ENCODE results near the gene GPRIN1.
"Not testable (repeated sequence)": the region's sequence is repeated elsewhere in the genome, so short reads cannot be mapped to it uniquely, and the experiment has no call there.

Gene GPRIN1

GRCh38 chr5:176595386-176595943, 14.5 kb downstream of the GPRIN1 start:
- no peak for DNase-seq

GRCh38 chr5:176594554-176594953, 15.4 kb downstream of the GPRIN1 start:
- no peak for DNase-seq

GRCh38 chr5:176593273-176593869, 16.6 kb downstream of the GPRIN1 start:
- no peak for DNase-seq

- DNase-seq = no peak
These were observed 17.4 kb downstream of the GPRIN1 start for GRCh38 chr5:176592573-176592972.

- not testable (repeated sequence) for DNase-seq
These were observed 18.3 kb downstream of the GPRIN1 start for GRCh38 chr5:176591667-176592066.

- DNase-seq = no peak
These were observed 19.8 kb downstream of the GPRIN1 start for GRCh38 chr5:176590035-176590717.

- no peak for DNase-seq
These were observed 20.8 kb downstream of the GPRIN1 start for GRCh38 chr5:176589039-176589769.

- DNase-seq = no peak
These were observed 21.7 kb downstream of the GPRIN1 start for GRCh38 chr5:176588297-176588696.

- DNase-seq = no peak
These were observed 22.6 kb downstream of the GPRIN1 start for GRCh38 chr5:176587398-176587797.

- no peak for DNase-seq
These were observed 26.9 kb downstream of the GPRIN1 start for GRCh38 chr5:176583076-176583475.

- DNase-seq = no peak
These were observed 28.6 kb downstream of the GPRIN1 start for GRCh38 chr5:176581361-176581760.

- no peak for DNase-seq
These were observed 30.6 kb downstream of the GPRIN1 start for GRCh38 chr5:176579323-176579722.

- no peak for DNase-seq
These were observed 31.6 kb downstream of the GPRIN1 start for GRCh38 chr5:176578391-176578808.

- no peak for DNase-seq
These were observed 32.4 kb downstream of the GPRIN1 start for GRCh38 chr5:176577312-176578176.

- no peak for DNase-seq
These were observed 34.2 kb downstream of the GPRIN1 start for GRCh38 chr5:176575488-176576422.

- no peak for DNase-seq
These were observed 34.9 kb downstream of the GPRIN1 start for GRCh38 chr5:176575066-176575465.

GRCh38 chr5:176574297-176574591, 35.7 kb downstream of the GPRIN1 start:
- no peak for DNase-seq

GRCh38 chr5:176573564-176574296, 36.2 kb downstream of the GPRIN1 start:
- DNase-seq = no peak

GRCh38 chr5:176570044-176570443, 39.9 kb downstream of the GPRIN1 start:
- DNase-seq = no peak

- DNase-seq = no peak
These were observed 41.3 kb downstream of the GPRIN1 start for GRCh38 chr5:176568657-176569056.

- DNase-seq = no peak
These were observed 44.1 kb downstream of the GPRIN1 start for GRCh38 chr5:176565760-176566288.
